Measurements from ENCODE around the gene VPS51. TPM values are rescaled to one million over a fixed set of nuclear protein-coding genes. Genes with fewer than 3 reads are reported as not detected.
A peak's percentile ranks its signal among the peaks of the same experiment; 100 is the strongest.

VPS51 gene
- total RNA-seq, 1 experiment from 2014 or later = 77.0 TPM

- ChIA-PET CTCF (interaction anchor here (0.6 to 0.8 kb wide), 2 partner anchors 11 to 48 kb away, joined by 3 to 4 read pairs; partner anchors contain the start of gene CAPN1), POLR2A (interaction anchor here (0.7 to 8.2 kb wide), 15 partner anchors 10 to 815 kb away, joined by 3 to 157 read pairs (median 7); partner anchors contain the start of genes ARL2, CAPN1, FAU and MRPL49)
- intact Hi-C loops (cut with micrococcal nuclease) = no loop called here
- H3K27me3 Mint-ChIP-seq (ENCODE audit: insufficient read depth, unreplicated experiment) = no peaks in the 10 kb centered on the region
- peak; percentile 66 for DNase-seq (ENCODE audit: unreplicated experiment)
- no peak for TF ChIP-seq CTCF (IDR thresholded peaks at IDR 0.05; ENCODE audit: unreplicated experiment)
- H3K4me3 Mint-ChIP-seq (ENCODE audit: unreplicated experiment) = peak overlapping the region; percentile 99
- H3K27ac Mint-ChIP-seq (ENCODE audit: low read depth, unreplicated experiment) = peak overlapping the region; percentile 100
- H3K4me1 Mint-ChIP-seq (ENCODE audit: insufficient read depth, unreplicated experiment) = peaks cover 28% of the 10 kb centered on the region
- H3K9me3 Mint-ChIP-seq (ENCODE audit: unreplicated experiment) = no peaks in the 10 kb centered on the region
- no TSS peak for BruUV-seq (replicated peaks)
- H3K36me3 Mint-ChIP-seq (ENCODE audit: insufficient read depth, unreplicated experiment) = peaks cover 40% of the 10 kb centered on the region
Measured at GRCh38 chr11:65132988-65133700, 37.1 kb downstream of the VPS51 start.

DNA sequence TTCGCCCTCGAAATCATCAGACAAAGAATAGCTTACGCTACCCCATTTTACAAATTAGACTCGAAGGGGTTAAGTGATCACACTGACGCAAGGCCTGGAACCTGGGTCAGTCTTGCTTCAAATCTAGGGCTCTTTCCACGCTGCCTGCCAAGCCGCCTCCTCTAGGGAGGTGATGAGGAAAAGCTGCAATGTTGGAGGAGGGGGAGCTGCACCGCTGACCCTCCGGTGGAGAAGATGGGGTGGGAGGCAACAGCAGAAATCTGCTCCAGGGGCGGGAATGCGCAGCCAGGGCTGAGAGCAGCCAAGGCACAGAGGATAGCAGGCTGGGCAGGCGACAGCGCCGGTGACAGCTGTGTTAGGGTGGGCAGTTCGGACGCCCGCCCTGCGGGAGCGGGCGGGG is 37.7 kb downstream of the VPS51 start:
- no peak for TF ChIP-seq CTCF (IDR thresholded peaks at IDR 0.05; ENCODE audit: unreplicated experiment)
- H3K27me3 Mint-ChIP-seq (ENCODE audit: insufficient read depth, unreplicated experiment) = no peaks in the 10 kb centered on the region
- peaks cover 28% of the 10 kb centered on the region for H3K4me1 Mint-ChIP-seq (ENCODE audit: insufficient read depth, unreplicated experiment)
- ChIA-PET POLR2A (interaction anchor here (0.7 to 8.2 kb wide), 19 partner anchors 11 to 816 kb away, joined by 3 to 157 read pairs (median 7); partner anchors contain the start of genes ARL2, ATG2A, CAPN1 and CDC42BPG), CTCF (interaction anchor here (0.8 to 1.2 kb wide), 2 partner anchors 46 to 48 kb away, joined by 4 read pairs; partner anchors contain the start of gene CAPN1)
- no peak for DNase-seq (ENCODE audit: unreplicated experiment)
- H3K4me3 Mint-ChIP-seq (ENCODE audit: unreplicated experiment) = peak overlapping the region; percentile 99
- intact Hi-C loops (cut with micrococcal nuclease) = loop anchor here (2.0 kb wide), 1 partner anchor 47 kb away; the partner anchor contains the start of gene CAPN1
- BruUV-seq (replicated peaks) = no TSS peak
- H3K27ac Mint-ChIP-seq (ENCODE audit: low read depth, unreplicated experiment) = peak overlapping the region; percentile 100
- peaks cover 38% of the 10 kb centered on the region for H3K36me3 Mint-ChIP-seq (ENCODE audit: insufficient read depth, unreplicated experiment)
- no peaks in the 10 kb centered on the region for H3K9me3 Mint-ChIP-seq (ENCODE audit: unreplicated experiment)

DNA sequence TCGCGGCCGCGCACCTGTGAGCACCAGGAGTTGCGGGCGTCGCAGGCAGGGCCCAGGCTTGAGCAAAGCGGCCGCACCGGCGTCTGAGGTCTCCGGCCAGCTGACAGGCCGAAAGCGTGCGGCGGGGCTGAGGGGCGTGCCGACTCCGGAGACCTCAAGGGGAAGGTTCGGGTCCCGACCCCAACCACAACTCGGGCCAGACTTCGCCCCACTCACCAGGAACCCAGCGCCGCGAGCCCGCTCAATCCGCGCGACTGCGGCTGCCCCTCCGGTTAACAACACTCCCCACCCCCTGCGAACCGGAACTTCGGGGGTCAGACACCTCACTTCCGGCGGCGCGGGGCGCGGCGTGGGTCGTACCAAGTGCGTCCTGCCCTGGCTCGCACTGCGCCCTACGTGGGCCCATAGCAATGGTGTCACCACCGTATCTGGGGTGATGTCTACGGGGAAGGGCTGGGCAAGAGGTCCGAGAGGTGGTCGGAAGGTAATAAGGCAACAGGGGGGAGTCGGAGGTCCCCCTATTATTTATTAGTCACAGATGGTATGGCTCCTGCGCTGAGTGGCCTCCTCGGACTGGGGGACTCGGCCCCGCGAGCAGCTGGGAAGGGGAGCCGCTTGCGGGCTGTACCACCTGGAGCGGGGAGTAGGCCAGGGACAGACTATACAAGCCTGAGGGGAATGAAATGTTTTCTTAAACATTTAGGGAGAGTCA is 38.4 kb downstream of the VPS51 start, which contains the start of gene SYVN1:
Gene SYVN1, minus strand, starts transcription at position 280 of the 712 bp plus-strand sequence. CDS start 918 bp downstream, outside the sequence.
- no peak for TF ChIP-seq CTCF (IDR thresholded peaks at IDR 0.05; ENCODE audit: unreplicated experiment)
- POLR2A ChIA-PET = interaction anchor here (0.6 to 8.2 kb wide), 39 partner anchors 10 to 817 kb away, joined by 3 to 157 read pairs (median 4); partner anchors contain the start of genes ARL2, ATG2A, CAPN1 and CDC42BPG
- intact Hi-C loops (cut with micrococcal nuclease) = loop anchor here (2.0 kb wide), 1 partner anchor 46 kb away; the partner anchor contains the start of gene CAPN1
- peaks cover 28% of the 10 kb centered on the region for H3K4me1 Mint-ChIP-seq (ENCODE audit: insufficient read depth, unreplicated experiment)
- no peaks in the 10 kb centered on the region for H3K27me3 Mint-ChIP-seq (ENCODE audit: insufficient read depth, unreplicated experiment)
- peak; percentile 90 for DNase-seq (ENCODE audit: unreplicated experiment)
- BruUV-seq (replicated peaks) = no TSS peak
- H3K27ac Mint-ChIP-seq (ENCODE audit: low read depth, unreplicated experiment) = peak within 1 kb of the TSS; percentile 100
- peaks cover 33% of the 10 kb centered on the region for H3K36me3 Mint-ChIP-seq (ENCODE audit: insufficient read depth, unreplicated experiment)
- CTCF ChIA-PET = interaction anchor here (0.8 to 1.8 kb wide), 3 partner anchors 10 to 47 kb away, joined by 4 to 9 read pairs (median 4); partner anchors contain the start of gene CAPN1
- H3K9me3 Mint-ChIP-seq (ENCODE audit: unreplicated experiment) = no peaks in the 10 kb centered on the region
- H3K4me3 Mint-ChIP-seq (ENCODE audit: unreplicated experiment) = peak within 1 kb of the TSS; percentile 99

Measured in MCF 10A (cell line).